Osteocyte (in vitro differentiated cells): ENCODE data around the gene SELENOP. TPM values are rescaled to one million over a fixed set of nuclear protein-coding genes. Genes with fewer than 3 reads are reported as not detected.

ENCODE experiments used
- DNase-seq: peaks from one replicate; pipeline ENCODE4 v3.0.0; 2021; ENCODE audit warnings: mixed read lengths; ENCODE audit not compliant: unreplicated experiment; ENCODE audit errors: extremely low spot score
- H3K27ac Mint-ChIP-seq: one replicate; pipeline ENCODE4 v1.8.0; 2021; ENCODE audit warnings: mild to moderate bottlenecking, mixed read lengths; ENCODE audit not compliant: unreplicated experiment
- H3K27me3 Mint-ChIP-seq: one replicate; pipeline ENCODE4 v1.8.0; 2021; ENCODE audit warnings: mixed read lengths; ENCODE audit not compliant: unreplicated experiment
- H3K36me3 Mint-ChIP-seq: one replicate; pipeline ENCODE4 v1.8.0; 2021; ENCODE audit warnings: mixed read lengths; ENCODE audit not compliant: unreplicated experiment
- H3K4me1 Mint-ChIP-seq: one replicate; pipeline ENCODE4 v1.8.0; 2021; ENCODE audit warnings: mixed read lengths; ENCODE audit not compliant: unreplicated experiment
- H3K4me3 Mint-ChIP-seq: one replicate; pipeline ENCODE4 v1.8.0; 2021; ENCODE audit warnings: mild to moderate bottlenecking, moderate library complexity, mixed read lengths; ENCODE audit not compliant: unreplicated experiment
- H3K9me3 Mint-ChIP-seq: one replicate; pipeline ENCODE4 v1.8.0; 2021; ENCODE audit warnings: mixed read lengths; ENCODE audit not compliant: unreplicated experiment
- total RNA-seq: library from RNA; stranded (reverse); gene quantifications from 2 replicates; pipeline ENCODE4 v1.2.1, GENCODE V29; 2021
- TF ChIP-seq, protein P1 (sequence below): fragments of 200-600 bp; sonication (generic); IDR thresholded peaks from 2 replicates; pipeline ENCODE4 v1.5.0; 2021; ENCODE audit warnings: antibody characterized with exemption, mild to moderate bottlenecking, moderate library complexity

The SELENOP gene
- total RNA-seq, 1 donor from 2014 or later, result 55.8 TPM

DNA sequence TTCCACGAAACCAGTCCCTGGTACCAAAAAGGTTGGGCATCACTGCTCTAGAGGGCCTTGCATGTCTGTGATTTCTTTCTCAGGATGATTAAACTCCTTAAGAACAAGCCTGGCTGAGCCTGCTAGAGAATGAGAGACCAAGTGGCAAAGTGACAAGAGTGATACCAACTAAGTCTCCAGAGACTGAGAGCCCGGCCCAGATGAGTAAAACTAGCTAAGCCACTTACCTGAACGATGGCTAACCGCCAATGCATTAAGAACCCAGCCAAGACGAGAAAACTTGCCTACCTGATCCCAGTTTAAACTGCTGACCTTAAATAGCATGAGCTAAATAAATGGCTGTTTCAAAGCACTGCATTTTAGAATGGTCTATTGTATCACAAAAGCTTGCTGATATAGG lies 60.6 kb downstream of the SELENOP start:
- TF ChIP-seq, protein P1, sequence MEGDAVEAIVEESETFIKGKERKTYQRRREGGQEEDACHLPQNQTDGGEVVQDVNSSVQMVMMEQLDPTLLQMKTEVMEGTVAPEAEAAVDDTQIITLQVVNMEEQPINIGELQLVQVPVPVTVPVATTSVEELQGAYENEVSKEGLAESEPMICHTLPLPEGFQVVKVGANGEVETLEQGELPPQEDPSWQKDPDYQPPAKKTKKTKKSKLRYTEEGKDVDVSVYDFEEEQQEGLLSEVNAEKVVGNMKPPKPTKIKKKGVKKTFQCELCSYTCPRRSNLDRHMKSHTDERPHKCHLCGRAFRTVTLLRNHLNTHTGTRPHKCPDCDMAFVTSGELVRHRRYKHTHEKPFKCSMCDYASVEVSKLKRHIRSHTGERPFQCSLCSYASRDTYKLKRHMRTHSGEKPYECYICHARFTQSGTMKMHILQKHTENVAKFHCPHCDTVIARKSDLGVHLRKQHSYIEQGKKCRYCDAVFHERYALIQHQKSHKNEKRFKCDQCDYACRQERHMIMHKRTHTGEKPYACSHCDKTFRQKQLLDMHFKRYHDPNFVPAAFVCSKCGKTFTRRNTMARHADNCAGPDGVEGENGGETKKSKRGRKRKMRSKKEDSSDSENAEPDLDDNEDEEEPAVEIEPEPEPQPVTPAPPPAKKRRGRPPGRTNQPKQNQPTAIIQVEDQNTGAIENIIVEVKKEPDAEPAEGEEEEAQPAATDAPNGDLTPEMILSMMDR, result no peak
- DNase-seq, result no peak
- Mint-ChIP-seq H3K27me3 (peaks cover 5% of the 10 kb centered on the region), H3K27ac (no peak overlapping the region), H3K4me3 (no peak overlapping the region), H3K4me1 (no peaks in the 10 kb centered on the region), H3K36me3 (no peaks in the 10 kb centered on the region), H3K9me3 (no peaks in the 10 kb centered on the region)

DNA sequence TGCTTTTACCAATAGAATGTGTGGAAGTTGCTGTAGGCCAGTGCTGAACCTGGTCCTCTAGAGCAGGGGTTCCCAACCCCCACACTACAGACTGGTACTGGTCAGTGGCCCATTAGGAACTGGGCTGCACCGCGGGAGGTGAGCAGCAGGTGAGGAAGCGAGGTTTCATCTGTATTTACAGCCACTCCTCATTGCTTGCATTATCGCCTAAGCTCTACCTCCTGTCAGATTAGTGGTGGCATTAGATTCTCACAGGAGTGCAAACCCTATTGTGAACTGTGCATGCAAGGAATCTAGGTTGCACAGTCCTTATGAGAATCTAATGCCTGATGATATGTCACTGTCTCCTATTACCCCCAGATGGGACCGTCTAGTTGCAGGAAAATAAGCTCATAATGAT lies 61.2 kb downstream of the SELENOP start:
- no peak overlapping the region for H3K4me3 Mint-ChIP-seq
- no peak overlapping the region for H3K27ac Mint-ChIP-seq
- H3K9me3 Mint-ChIP-seq, result no peaks in the 10 kb centered on the region
- TF ChIP-seq, protein P1, result no peak
- DNase-seq, result no peak
- H3K4me1 Mint-ChIP-seq, result no peaks in the 10 kb centered on the region
- H3K36me3 Mint-ChIP-seq, result no peaks in the 10 kb centered on the region
- peaks cover 5% of the 10 kb centered on the region for H3K27me3 Mint-ChIP-seq

Other genes starting within 250 kb of the SELENOP start
- not detected in 2 replicates for gene CCDC152, start 55.1 kb downstream of the SELENOP start, total RNA-seq
- gene ANXA2R, start 228.4 kb upstream of the SELENOP start, total RNA-seq, result 5.2 and 5.3 TPM in 2 replicates